HPDE6-E6E7 (cell line): ENCODE results near the gene NFIC.

Experiments used
- DNase-seq: peaks from one replicate; pipeline ENCODE4 v3.0.0; 2011; ENCODE audit warnings: missing footprints; ENCODE audit errors: extremely low spot score

NFIC gene

GRCh38 chr19:3359015-3359918, 7.1 kb upstream of the NFIC start:
- DNase-seq: no peak

GRCh38 chr19:3359919-3360420, 6.4 kb upstream of the NFIC start:
- DNase-seq: no peak

GRCh38 chr19:3360421-3361383, 5.7 kb upstream of the NFIC start:
- DNase-seq: no peak

- no peak for DNase-seq
Observed at GRCh38 chr19:3361384-3362216, 4.8 kb upstream of the NFIC start.

GRCh38 chr19:3362217-3362906, 4.0 kb upstream of the NFIC start:
- no peak for DNase-seq

GRCh38 chr19:3363841-3364500, 2.4 kb upstream of the NFIC start:
- DNase-seq: no peak

GRCh38 chr19:3364501-3364858, 1.9 kb upstream of the NFIC start:
- no peak for DNase-seq

- DNase-seq: no peak
Observed at GRCh38 chr19:3365093-3365835, 1.1 kb upstream of the NFIC start.

- DNase-seq: no peak
Observed at GRCh38 chr19:3366753-3367627, 607 bp downstream of the NFIC start.

- DNase-seq: no peak
Observed at GRCh38 chr19:3367628-3368440, 1.5 kb downstream of the NFIC start.

- no peak for DNase-seq
Observed at GRCh38 chr19:3368441-3368795, 2.0 kb downstream of the NFIC start.

- no peak for DNase-seq
Observed at GRCh38 chr19:3368848-3369336, 2.5 kb downstream of the NFIC start.

- no peak for DNase-seq
Observed at GRCh38 chr19:3369337-3370213, 3.2 kb downstream of the NFIC start.

GRCh38 chr19:3370214-3370720, 3.9 kb downstream of the NFIC start:
- no peak for DNase-seq

- no peak for DNase-seq
Observed at GRCh38 chr19:3370728-3371591, 4.6 kb downstream of the NFIC start.
